MV-4-11 (cell line): ENCODE results near the gene METAP1.
"Not testable (repeated sequence)": the region's sequence is repeated elsewhere in the genome, so short reads cannot be mapped to it uniquely, and the experiment has no call there.

Experiments
- DNase-seq: peaks from one replicate; lab custom pipeline; 2025; lab: John Stamatoyannopoulos, UW

METAP1 gene

GRCh38 chr4:98997166-98997565, 1.6 kb downstream of the METAP1 start:
- no peak for DNase-seq

GRCh38 chr4:98998551-98998950, 3.0 kb downstream of the METAP1 start:
- DNase-seq, result no peak

GRCh38 chr4:99002279-99002678, 6.8 kb downstream of the METAP1 start:
- DNase-seq, result no peak

- no peak for DNase-seq
Measured at GRCh38 chr4:99008051-99008450, 12.5 kb downstream of the METAP1 start.

- DNase-seq, result no peak
Measured at GRCh38 chr4:99011910-99012309, 16.4 kb downstream of the METAP1 start.

GRCh38 chr4:99013402-99013843, 17.9 kb downstream of the METAP1 start:
- peak; percentile 35 for DNase-seq

- peak; percentile 39 for DNase-seq
Measured at GRCh38 chr4:99013884-99014523, 18.5 kb downstream of the METAP1 start.

- DNase-seq, result no peak
Measured at GRCh38 chr4:99021386-99021785, 25.9 kb downstream of the METAP1 start.

- no peak for DNase-seq
Measured at GRCh38 chr4:99022566-99022965, 27.0 kb downstream of the METAP1 start.

- DNase-seq, result not testable (repeated sequence)
Measured at GRCh38 chr4:99023800-99024251, 28.3 kb downstream of the METAP1 start.

- no peak for DNase-seq
Measured at GRCh38 chr4:99024481-99025275, 29.2 kb downstream of the METAP1 start.

- DNase-seq, result no peak
Measured at GRCh38 chr4:99025506-99025905, 30.0 kb downstream of the METAP1 start.

- no peak for DNase-seq
Measured at GRCh38 chr4:99027304-99027703, 31.8 kb downstream of the METAP1 start.

- DNase-seq, result no peak
Measured at GRCh38 chr4:99028187-99028586, 32.7 kb downstream of the METAP1 start.

GRCh38 chr4:99029018-99029735, 33.7 kb downstream of the METAP1 start:
- DNase-seq, result no peak

- no peak for DNase-seq
Measured at GRCh38 chr4:99029852-99030251, 34.3 kb downstream of the METAP1 start.

GRCh38 chr4:99033956-99034355, 38.4 kb downstream of the METAP1 start:
- DNase-seq, result no peak

GRCh38 chr4:99038213-99038612, 42.7 kb downstream of the METAP1 start:
- no peak for DNase-seq

- DNase-seq, result peak; percentile 29
Measured at GRCh38 chr4:99043346-99043745, 47.8 kb downstream of the METAP1 start.

GRCh38 chr4:99047710-99048109, 52.2 kb downstream of the METAP1 start:
- no peak for DNase-seq

- no peak for DNase-seq
Measured at GRCh38 chr4:99052902-99053301, 57.4 kb downstream of the METAP1 start.

GRCh38 chr4:99054428-99054994, 59.0 kb downstream of the METAP1 start:
- DNase-seq, result no peak
